ENCODE measurements around the gene SLC10A7. TPM values are rescaled to one million over a fixed set of nuclear protein-coding genes. Genes with fewer than 3 reads are reported as not detected.

Gene SLC10A7
- total and polyA plus RNA-seq, 9 of the 15 experiments (the other 6 are each of a cell fraction or from before 2014, with no cell fraction given), result 6.4 to 22.8 (median 16.1) TPM

GRCh38 chr4:146243141-146243882 is 278.4 kb downstream of the SLC10A7 start (continued):
- TF ChIP-seq NBN (IDR thresholded peaks at IDR 0.05; ENCODE audit: low read depth), result no peak
- TF ChIP-seq ATF3 (IDR thresholded peaks at IDR 0.05), result peak; percentile 75
- TF ChIP-seq ATF3 (CRISPR knock-in tag; conservative IDR thresholded peaks at IDR 0.05), result no peak
- TF ChIP-seq BRD9 (IDR thresholded peaks at IDR 0.05; ENCODE audit: low read depth, partially characterized antibody), result no peak

GRCh38 chr4:146238107-146238506 is 283.6 kb downstream of the SLC10A7 start:
- BruUV-seq (replicated peaks), result no TSS peak
- Histone ChIP-seq H3K4me1 (replicated peaks in 1 of 2; ENCODE audit: control insufficient read depth in 2 of 2, insufficient read depth in 2 of 2, low read length in 2 of 2) (0 out of 5 replicates have a peak, but pooled peaks cover 0 to 3% of the 10 kb centered on the region in 2 experiments), H3K4me3 (no peak overlapping the region), H3K9me1 (ENCODE audit: control insufficient read depth, insufficient read depth, low read length) (no peaks in the 10 kb centered on the region), H3K36me3 (ENCODE audit: control insufficient read depth, insufficient read depth, low read length) (no peaks in the 10 kb centered on the region), H2AFZ (ENCODE audit: low read depth, low read length) (no peak overlapping the region), H3K9me3 (replicated peaks; ENCODE audit: control insufficient read depth, insufficient read depth, low read depth, low read length) (no peaks in the 10 kb centered on the region), H3K79me2 (ENCODE audit: control insufficient read depth, insufficient read depth, low read length) (no peaks in the 10 kb centered on the region), H3K27me3 (ENCODE audit: control insufficient read depth in 2 of 2, insufficient read depth in 2 of 2, low read length in 2 of 2) (peaks cover 0 to 34% of the 10 kb centered on the region in 2 experiments; a peak in 3 of 5 replicates), H3K27ac (ENCODE audit: extremely low read depth, low read depth, low read length) (no peak overlapping the region), H3K4me2 (ENCODE audit: insufficient read depth, low read length) (no peak overlapping the region), H4K20me1 (replicated peaks; ENCODE audit: control insufficient read depth, insufficient read depth, low read length) (no peaks in the 10 kb centered on the region; the same call in 1 of the 2 replicates), H3K9ac (ENCODE audit: insufficient read depth in 1 of 2, low read depth in 2 of 2, low read length in 2 of 2) (no peak overlapping the region)
- in situ Hi-C loops (cut with MboI) (no loop called here), intact Hi-C loops (cut with micrococcal nuclease) (no loop called here)
- no peak for TF ChIP-seq ETV1 (tag; conservative IDR thresholded peaks at IDR 0.05; ENCODE audit: low read depth)
- no peak for TF ChIP-seq FOXA1 (IDR thresholded peaks at IDR 0.05; ENCODE audit: borderline replicate concordance)
- TF ChIP-seq ZNF41 (CRISPR knock-in tag; conservative IDR thresholded peaks at IDR 0.05), result no peak
- no peak for TF ChIP-seq MLLT1 (IDR thresholded peaks at IDR 0.05)
- no peak for TF ChIP-seq PTBP1 (IDR thresholded peaks at IDR 0.05; ENCODE audit: low read depth, low read length)
- no peak for TF ChIP-seq PHF20 (IDR thresholded peaks at IDR 0.05; ENCODE audit: partially characterized antibody)
- no peak for TF ChIP-seq BRD9 (IDR thresholded peaks at IDR 0.05; ENCODE audit: low read depth, partially characterized antibody)
- no peak for TF ChIP-seq THRA (IDR thresholded peaks at IDR 0.05)
- TF ChIP-seq HSF4 (CRISPR knock-in tag; IDR thresholded peaks at IDR 0.05; ENCODE audit: borderline replicate concordance), result no peak
- no peak for TF ChIP-seq DPF2 (IDR thresholded peaks at IDR 0.05)
- no peak for TF ChIP-seq ATF1 (CRISPR knock-in tag; IDR thresholded peaks at IDR 0.05)
- TF ChIP-seq ATF1 (tag; IDR thresholded peaks at IDR 0.05), result no peak
- TF ChIP-seq ZBTB17 (CRISPR knock-in tag; IDR thresholded peaks at IDR 0.05), result no peak
- ATAC-seq (no peak), DNase-seq (ENCODE audit: extremely low read depth in 1 of 4, low spot score in 3 of 4) (no peak), FAIRE-seq (no peak)
- CTCF ChIA-PET (ENCODE audit: low intra/inter-chr PET ratio), result no interaction called here
- POLR2A ChIA-PET, result no interaction called here
- 8% methylated on average over 3 of the region's 3 CpGs for WGBS (ENCODE audit: insufficient coverage, low coverage, missing lambda C conversion rate)

Data from K562 (cell line).